NCI-H1436 treated with DMSO at 0.1 percent for 48 hours (cell line): Measurements from ENCODE around the gene AKR1D1.
"Not testable (repeated sequence)": the region's sequence is repeated elsewhere in the genome, so short reads cannot be mapped to it uniquely, and the experiment has no call there.

Experiments used
- DNase-seq: peaks from one replicate; lab custom pipeline; 2025; lab: John Stamatoyannopoulos, UW

Gene AKR1D1

GRCh38 chr7:138074121-138074520, 2.1 kb upstream of the AKR1D1 start:
- DNase-seq: no peak

- DNase-seq: no peak
Measured at GRCh38 chr7:138074540-138074939, 1.7 kb upstream of the AKR1D1 start.

- no peak for DNase-seq
Measured at GRCh38 chr7:138075350-138075749, 909 bp upstream of the AKR1D1 start.

GRCh38 chr7:138075786-138076185, 473 bp upstream of the AKR1D1 start:
- not testable (repeated sequence) for DNase-seq

- no peak for DNase-seq
Measured at GRCh38 chr7:138077809-138078208, 1.6 kb downstream of the AKR1D1 start.

GRCh38 chr7:138079137-138079536, 2.9 kb downstream of the AKR1D1 start:
- no peak for DNase-seq

GRCh38 chr7:138081868-138082267, 5.6 kb downstream of the AKR1D1 start:
- DNase-seq: no peak

- DNase-seq: no peak
Measured at GRCh38 chr7:138083859-138084258, 7.6 kb downstream of the AKR1D1 start.

GRCh38 chr7:138086563-138087270, 10.5 kb downstream of the AKR1D1 start:
- DNase-seq: no peak

- DNase-seq: no peak
Measured at GRCh38 chr7:138089080-138089901, 13.0 kb downstream of the AKR1D1 start.

- DNase-seq: no peak
Measured at GRCh38 chr7:138091032-138091431, 14.8 kb downstream of the AKR1D1 start.

- DNase-seq: not testable (repeated sequence)
Measured at GRCh38 chr7:138091840-138092239, 15.6 kb downstream of the AKR1D1 start.

- DNase-seq: no peak
Measured at GRCh38 chr7:138092486-138093028, 16.3 kb downstream of the AKR1D1 start.

GRCh38 chr7:138095972-138096935, 20.0 kb downstream of the AKR1D1 start:
- no peak for DNase-seq

- no peak for DNase-seq
Measured at GRCh38 chr7:138097064-138097741, 20.9 kb downstream of the AKR1D1 start.

GRCh38 chr7:138099813-138100212, 23.6 kb downstream of the AKR1D1 start:
- no peak for DNase-seq

GRCh38 chr7:138105221-138105620, 29.0 kb downstream of the AKR1D1 start:
- DNase-seq: no peak

- no peak for DNase-seq
Measured at GRCh38 chr7:138115047-138115446, 38.8 kb downstream of the AKR1D1 start.

GRCh38 chr7:138116141-138116540, 39.9 kb downstream of the AKR1D1 start:
- DNase-seq: no peak

GRCh38 chr7:138116892-138117291, 40.6 kb downstream of the AKR1D1 start:
- no peak for DNase-seq

- no peak for DNase-seq
Measured at GRCh38 chr7:138120140-138120827, 44.0 kb downstream of the AKR1D1 start.
